ENCODE results near the gene PROM1.
A peak's percentile ranks its signal among the peaks of the same experiment; 100 is the strongest.

Gene PROM1

GRCh38 chr4:16083241-16084191 lies at the start of gene PROM1:
Gene PROM1 (minus strand): TSS chr4:16084023. CDS start chr4:16075906, 8,117 bp downstream.
- no peak for DNase-seq

- no peak for DNase-seq
These were observed 49.6 kb upstream of the PROM1 start for GRCh38 chr4:16133406-16133805.

- no peak for DNase-seq
These were observed 47.5 kb upstream of the PROM1 start for GRCh38 chr4:16131293-16131692.

GRCh38 chr4:16129336-16129735 lies 45.5 kb upstream of the PROM1 start:
- DNase-seq: no peak

GRCh38 chr4:16126714-16127113 lies 42.9 kb upstream of the PROM1 start:
- no peak for DNase-seq

- DNase-seq: no peak
These were observed 42.0 kb upstream of the PROM1 start for GRCh38 chr4:16125571-16126445.

GRCh38 chr4:16124232-16124631 lies 40.4 kb upstream of the PROM1 start:
- no peak for DNase-seq

- no peak for DNase-seq
These were observed 39.7 kb upstream of the PROM1 start for GRCh38 chr4:16123356-16124084.

- DNase-seq: no peak
These were observed 39.0 kb upstream of the PROM1 start for GRCh38 chr4:16122784-16123183.

GRCh38 chr4:16122308-16122711 lies 38.5 kb upstream of the PROM1 start:
- DNase-seq: peak; percentile 37

GRCh38 chr4:16120720-16121119 lies 36.9 kb upstream of the PROM1 start:
- DNase-seq: no peak

- no peak for DNase-seq
These were observed 36.2 kb upstream of the PROM1 start for GRCh38 chr4:16119981-16120380.

GRCh38 chr4:16118090-16118489 lies 34.3 kb upstream of the PROM1 start:
- DNase-seq: no peak

GRCh38 chr4:16117164-16117563 lies 33.3 kb upstream of the PROM1 start:
- DNase-seq: no peak

- DNase-seq: no peak
These were observed 32.7 kb upstream of the PROM1 start for GRCh38 chr4:16116493-16116990.

GRCh38 chr4:16116019-16116418 lies 32.2 kb upstream of the PROM1 start:
- no peak for DNase-seq

GRCh38 chr4:16114546-16114945 lies 30.7 kb upstream of the PROM1 start:
- DNase-seq: no peak

GRCh38 chr4:16113741-16114140 lies 29.9 kb upstream of the PROM1 start:
- no peak for DNase-seq

GRCh38 chr4:16111533-16111932 lies 27.7 kb upstream of the PROM1 start:
- DNase-seq: no peak

GRCh38 chr4:16110661-16111290 lies 27.0 kb upstream of the PROM1 start:
- DNase-seq: no peak

GRCh38 chr4:16110199-16110598 lies 26.4 kb upstream of the PROM1 start:
- no peak for DNase-seq

GRCh38 chr4:16109256-16109655 lies 25.4 kb upstream of the PROM1 start:
- DNase-seq: no peak

Measured in suppressor macrophage treated with lipopolysaccharide for 4 hours (primary cell).